Astrocyte (in vitro differentiated cells and primary cell): ENCODE data around the gene BBS9.

Experiments used
- EZH2 ChIP-seq: IDR thresholded peaks from 2 replicates; pipeline ENCODE4 v1.6.1; 2012; ENCODE audit warnings: mild to moderate bottlenecking, low read length, inconsistent platforms; ENCODE audit not compliant: insufficient read depth
- TF ChIP-seq, protein P1 (sequence below): IDR thresholded peaks from 2 replicates; pipeline ENCODE4 v1.5.1; 2011; ENCODE audit warnings: low read depth, mild to moderate bottlenecking, inconsistent platforms, low read length, moderate library complexity; ENCODE audit not compliant: insufficient read depth

DNA sequence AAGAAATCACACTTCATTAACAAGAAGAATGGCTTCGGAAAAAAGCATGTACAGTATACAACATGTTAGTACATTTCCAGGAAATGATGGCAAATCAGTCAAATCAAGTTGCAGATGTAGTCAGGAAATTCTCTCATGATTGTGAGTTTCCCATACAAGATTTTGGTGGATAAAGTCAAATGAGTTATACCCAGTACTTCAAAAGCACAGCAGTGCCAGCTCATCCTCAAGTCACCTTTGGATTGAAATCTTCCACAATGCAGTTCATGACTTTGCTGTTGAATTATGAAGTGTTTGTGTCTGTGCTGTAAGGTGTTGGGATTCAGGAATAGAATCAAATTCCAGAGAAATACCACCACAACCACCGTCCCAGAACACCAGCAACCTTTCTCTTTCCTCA lies 474.7 kb downstream of the BBS9 start:
- TF ChIP-seq, protein P1, sequence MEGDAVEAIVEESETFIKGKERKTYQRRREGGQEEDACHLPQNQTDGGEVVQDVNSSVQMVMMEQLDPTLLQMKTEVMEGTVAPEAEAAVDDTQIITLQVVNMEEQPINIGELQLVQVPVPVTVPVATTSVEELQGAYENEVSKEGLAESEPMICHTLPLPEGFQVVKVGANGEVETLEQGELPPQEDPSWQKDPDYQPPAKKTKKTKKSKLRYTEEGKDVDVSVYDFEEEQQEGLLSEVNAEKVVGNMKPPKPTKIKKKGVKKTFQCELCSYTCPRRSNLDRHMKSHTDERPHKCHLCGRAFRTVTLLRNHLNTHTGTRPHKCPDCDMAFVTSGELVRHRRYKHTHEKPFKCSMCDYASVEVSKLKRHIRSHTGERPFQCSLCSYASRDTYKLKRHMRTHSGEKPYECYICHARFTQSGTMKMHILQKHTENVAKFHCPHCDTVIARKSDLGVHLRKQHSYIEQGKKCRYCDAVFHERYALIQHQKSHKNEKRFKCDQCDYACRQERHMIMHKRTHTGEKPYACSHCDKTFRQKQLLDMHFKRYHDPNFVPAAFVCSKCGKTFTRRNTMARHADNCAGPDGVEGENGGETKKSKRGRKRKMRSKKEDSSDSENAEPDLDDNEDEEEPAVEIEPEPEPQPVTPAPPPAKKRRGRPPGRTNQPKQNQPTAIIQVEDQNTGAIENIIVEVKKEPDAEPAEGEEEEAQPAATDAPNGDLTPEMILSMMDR = no peak
- TF ChIP-seq EZH2 = no peak
